SU-DHL-6 (cell line): ENCODE measurements around the gene AGTRAP.

ENCODE experiments used
- H2AFZ ChIP-seq: fragments of 200-600 bp; sonication (generic); 2 replicates; pipeline ENCODE4 v1.6.1; 2014; ENCODE audit warnings: low read depth, mild to moderate bottlenecking, moderate library complexity, mixed read lengths, antibody characterized with exemption, low read length; ENCODE audit not compliant: severe bottlenecking
- H3F3A ChIP-seq: fragments of 200-600 bp; shearing (Covaris generic); 2 replicates; pipeline ENCODE4 v1.6.0; 2016; ENCODE audit warnings: antibody characterized with exemption, mild to moderate bottlenecking; ENCODE audit not compliant: insufficient read depth
- H3K27ac ChIP-seq: fragments of 200-600 bp; sonication (generic); 2 replicates; pipeline ENCODE4 v1.5.1; 2016; ENCODE audit warnings: low read depth, mild to moderate bottlenecking, low read length, moderate library complexity, mixed read lengths
- H3K27me3 ChIP-seq: fragments of 200-600 bp; sonication (generic), shearing (Covaris generic); 2 replicates; pipeline ENCODE4 v1.6.0; 2014; ENCODE audit warnings: mild to moderate bottlenecking, low read length
- H3K36me3 ChIP-seq: fragments of 200-600 bp; sonication (generic); 2 replicates; pipeline ENCODE4 v1.6.1; 2014; ENCODE audit warnings: mild to moderate bottlenecking, low read length, mixed read lengths
- H3K4me2 ChIP-seq: fragments of 300-600, 200-600 bp; shearing (Covaris generic), sonication (generic); 2 replicates; pipeline ENCODE4 v1.6.0; 2014; ENCODE audit warnings: low read length, low read depth, mild to moderate bottlenecking; ENCODE audit not compliant: poor library complexity, severe bottlenecking
- H3K4me3 ChIP-seq: fragments of 200-600 bp; sonication (generic); 2 replicates; pipeline ENCODE4 v1.5.1; 2014; ENCODE audit warnings: antibody characterized with exemption, low read length, mild to moderate bottlenecking, mixed read lengths; ENCODE audit not compliant: insufficient read depth, poor library complexity, severe bottlenecking
- H3K79me2 ChIP-seq: fragments of 200-600 bp; sonication (generic); 2 replicates; pipeline ENCODE4 v1.6.1; 2014; ENCODE audit warnings: mild to moderate bottlenecking, low read length, moderate library complexity; ENCODE audit not compliant: insufficient read depth
- H3K9ac ChIP-seq: fragments of 200-600 bp; sonication (generic); 2 replicates; pipeline ENCODE4 v1.7.0; 2014; ENCODE audit warnings: mild to moderate bottlenecking, low read length
- H3K9me2 ChIP-seq: fragments of 200-600 bp; sonication (generic); replicated peaks from 2 replicates; pipeline ENCODE4 v1.6.1; 2014; ENCODE audit warnings: low read length; ENCODE audit not compliant: insufficient read depth
- H3K9me3 ChIP-seq: fragments of 200-600 bp; sonication (generic); 2 replicates; pipeline ENCODE4 v1.6.1; 2014; ENCODE audit warnings: low read length, mixed read lengths; ENCODE audit not compliant: insufficient read depth
- H4K20me1 ChIP-seq: fragments of 200-600 bp; sonication (generic); 2 replicates; pipeline ENCODE4 v1.6.1; 2014; ENCODE audit warnings: low read depth, mild to moderate bottlenecking, antibody characterized with exemption, low read length, moderate library complexity, mixed read lengths
- CTCF ChIP-seq: fragments of 200-600 bp; sonication (generic); IDR thresholded peaks from one replicate; pipeline ENCODE4 v1.5.1; 2017; ENCODE audit warnings: antibody characterized with exemption, mild to moderate bottlenecking, low read length, moderate library complexity; ENCODE audit not compliant: insufficient read depth, poor library complexity, severe bottlenecking
- EZH2phosphoT487 ChIP-seq: fragments of 200-600 bp; sonication (generic), shearing (Covaris generic); conservative IDR thresholded peaks from 2 replicates; pipeline ENCODE4 v1.6.1; 2018; ENCODE audit warnings: mild to moderate bottlenecking, antibody characterized with exemption, low read length, moderate library complexity, mixed read lengths

AGTRAP gene

GRCh38 chr1:11725616-11726015, 10.3 kb upstream of the AGTRAP start:
- Histone ChIP-seq H3K9ac (no peak overlapping the region), H3K27ac (no peak overlapping the region), H3F3A (no peaks in the 10 kb centered on the region), H3K27me3 (no peaks in the 10 kb centered on the region), H3K9me3 (no peaks in the 10 kb centered on the region), H3K36me3 (no peaks in the 10 kb centered on the region), H3K4me3 (no peak overlapping the region), H3K9me2 (no peaks in the 10 kb centered on the region), H2AFZ (no peak overlapping the region), H4K20me1 (no peaks in the 10 kb centered on the region), H3K79me2 (no peaks in the 10 kb centered on the region), H3K4me2 (no peak overlapping the region)
- TF ChIP-seq CTCF (no peak), EZH2phosphoT487 (no peak)

DNA sequence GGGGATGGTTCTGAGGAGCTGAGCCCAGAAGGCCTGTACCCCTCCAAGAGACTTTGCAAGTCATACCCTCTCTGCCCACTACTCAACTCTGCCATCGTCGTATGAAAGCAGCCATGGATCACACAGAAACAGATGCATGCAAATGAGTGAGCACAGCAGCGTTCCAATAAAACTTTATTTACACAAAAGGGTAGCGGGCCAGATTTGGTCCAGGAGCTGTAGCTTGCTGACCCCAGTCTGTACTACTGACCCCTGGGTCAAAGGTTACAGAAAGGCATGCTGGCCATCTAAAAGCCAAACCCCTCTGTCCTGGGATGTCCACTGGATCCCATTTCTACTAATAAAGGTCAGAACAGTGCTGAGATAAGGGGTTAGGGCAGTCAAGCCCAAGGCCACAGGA, 8.8 kb upstream of the AGTRAP start:
- Histone ChIP-seq H3K9me3 (no peaks in the 10 kb centered on the region), H3K9me2 (no peaks in the 10 kb centered on the region), H4K20me1 (no peaks in the 10 kb centered on the region), H3K79me2 (no peaks in the 10 kb centered on the region), H3K9ac (no peak overlapping the region), H2AFZ (no peak overlapping the region), H3K36me3 (no peaks in the 10 kb centered on the region), H3F3A (no peaks in the 10 kb centered on the region), H3K27ac (no peak overlapping the region), H3K4me2 (no peak overlapping the region), H3K4me3 (no peak overlapping the region), H3K27me3 (no peaks in the 10 kb centered on the region)
- TF ChIP-seq EZH2phosphoT487 = no peak
- no peak for TF ChIP-seq CTCF

- H3K36me3 ChIP-seq = no peaks in the 10 kb centered on the region
- H3K79me2 ChIP-seq = no peaks in the 10 kb centered on the region
- H3K9ac ChIP-seq = no peak overlapping the region
- H3K27me3 ChIP-seq = no peaks in the 10 kb centered on the region
- H4K20me1 ChIP-seq = no peaks in the 10 kb centered on the region
- no peak overlapping the region for H3K4me3 ChIP-seq
- no peak overlapping the region for H3K4me2 ChIP-seq
- H3K9me2 ChIP-seq = no peaks in the 10 kb centered on the region
- H2AFZ ChIP-seq = no peak overlapping the region
- no peak for TF ChIP-seq CTCF
- TF ChIP-seq EZH2phosphoT487 = no peak
- H3K9me3 ChIP-seq = no peaks in the 10 kb centered on the region
- no peaks in the 10 kb centered on the region for H3F3A ChIP-seq
- no peak overlapping the region for H3K27ac ChIP-seq
These were observed 7.7 kb upstream of the AGTRAP start for GRCh38 chr1:11728126-11728806.
